ENCODE results near the gene CCND1.

The CCND1 gene

DNA sequence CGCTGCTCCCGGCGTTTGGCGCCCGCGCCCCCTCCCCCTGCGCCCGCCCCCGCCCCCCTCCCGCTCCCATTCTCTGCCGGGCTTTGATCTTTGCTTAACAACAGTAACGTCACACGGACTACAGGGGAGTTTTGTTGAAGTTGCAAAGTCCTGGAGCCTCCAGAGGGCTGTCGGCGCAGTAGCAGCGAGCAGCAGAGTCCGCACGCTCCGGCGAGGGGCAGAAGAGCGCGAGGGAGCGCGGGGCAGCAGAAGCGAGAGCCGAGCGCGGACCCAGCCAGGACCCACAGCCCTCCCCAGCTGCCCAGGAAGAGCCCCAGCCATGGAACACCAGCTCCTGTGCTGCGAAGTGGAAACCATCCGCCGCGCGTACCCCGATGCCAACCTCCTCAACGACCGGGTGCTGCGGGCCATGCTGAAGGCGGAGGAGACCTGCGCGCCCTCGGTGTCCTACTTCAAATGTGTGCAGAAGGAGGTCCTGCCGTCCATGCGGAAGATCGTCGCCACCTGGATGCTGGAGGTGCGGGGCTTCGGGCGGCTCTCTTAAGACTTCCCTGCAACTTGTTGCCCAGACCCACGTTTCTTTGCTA, at the start of gene CCND1:
Gene CCND1 (plus strand): TSS at position 162 of the 587 bp plus-strand sequence. CDS start 158 bp downstream, at position 320.
- peak; percentile 94 for DNase-seq (ENCODE audit: low spot score)

DNA sequence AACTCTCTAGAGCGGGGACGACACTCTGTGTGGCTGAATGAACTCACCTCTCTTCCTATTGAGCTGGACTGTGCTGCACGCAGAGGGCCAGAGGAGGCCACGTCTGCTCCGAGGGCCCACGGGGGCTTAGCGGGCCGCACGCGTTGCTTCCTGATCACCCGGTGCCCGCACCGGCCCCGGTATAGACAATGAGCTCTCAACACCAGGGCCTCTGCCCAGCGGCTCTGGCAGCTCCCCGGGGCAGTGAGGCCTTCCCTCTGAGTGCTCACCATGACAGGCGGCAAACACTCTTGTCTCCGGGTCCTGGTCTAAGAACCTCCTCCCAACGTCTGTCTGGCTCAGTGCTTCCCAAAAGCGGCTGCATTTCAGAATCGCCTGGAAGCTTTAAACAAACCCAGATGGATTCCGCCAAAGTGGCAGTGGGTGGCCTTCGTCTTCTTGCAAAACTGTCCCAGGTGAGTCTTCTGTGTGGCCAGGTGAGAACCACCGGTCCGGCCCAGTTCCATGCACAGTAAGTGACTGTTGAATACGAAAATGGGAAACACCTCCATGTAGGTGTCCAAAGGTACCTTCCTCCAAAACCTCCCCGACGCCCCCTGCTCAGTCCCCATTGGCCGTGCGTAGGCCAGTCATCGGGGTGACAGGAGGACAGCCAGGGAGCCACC, 47.8 kb upstream of the CCND1 start:
- DNase-seq (ENCODE audit: low spot score), result no peak

DNA sequence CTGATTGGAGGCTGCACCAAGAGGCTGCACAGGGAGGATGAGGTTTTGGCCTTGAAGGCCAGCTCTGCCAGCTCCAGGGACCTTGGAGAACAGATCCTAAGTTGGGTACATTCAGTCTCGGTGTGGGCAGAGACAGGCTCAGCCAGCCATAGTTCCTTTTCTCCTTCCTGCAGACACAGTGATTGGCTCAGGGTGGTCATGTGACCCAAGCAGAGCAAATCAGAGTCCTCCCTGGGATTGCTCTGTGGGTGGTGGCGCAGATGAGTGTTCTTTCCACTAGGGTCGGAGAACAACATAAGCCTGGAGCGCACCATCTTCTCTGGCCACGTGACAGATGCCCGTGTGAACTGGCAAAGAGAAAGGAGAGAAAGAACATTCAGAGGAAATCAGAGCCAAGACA, 47.1 kb upstream of the CCND1 start:
- no peak for DNase-seq (ENCODE audit: low spot score)

DNA sequence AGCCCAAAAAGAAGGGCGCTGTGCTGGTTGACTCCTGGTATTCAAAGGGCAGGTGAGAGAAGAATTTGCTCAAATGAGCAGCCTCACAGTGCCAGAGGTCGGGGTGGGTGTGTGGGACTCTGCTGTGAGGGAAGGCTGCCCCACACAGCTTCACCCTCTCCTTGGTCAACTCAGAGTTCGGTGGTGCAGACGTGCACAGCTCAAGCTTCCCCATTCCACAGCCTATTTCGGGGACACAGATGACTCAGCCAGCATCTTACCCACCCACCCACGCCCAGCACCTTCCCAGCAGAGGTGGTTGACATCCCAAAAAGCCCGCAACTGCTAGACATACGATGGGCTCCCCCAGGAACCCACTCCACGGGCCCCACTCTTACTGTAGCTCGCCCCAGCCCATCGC, 46.5 kb upstream of the CCND1 start:
- DNase-seq (ENCODE audit: low spot score), result no peak

DNA sequence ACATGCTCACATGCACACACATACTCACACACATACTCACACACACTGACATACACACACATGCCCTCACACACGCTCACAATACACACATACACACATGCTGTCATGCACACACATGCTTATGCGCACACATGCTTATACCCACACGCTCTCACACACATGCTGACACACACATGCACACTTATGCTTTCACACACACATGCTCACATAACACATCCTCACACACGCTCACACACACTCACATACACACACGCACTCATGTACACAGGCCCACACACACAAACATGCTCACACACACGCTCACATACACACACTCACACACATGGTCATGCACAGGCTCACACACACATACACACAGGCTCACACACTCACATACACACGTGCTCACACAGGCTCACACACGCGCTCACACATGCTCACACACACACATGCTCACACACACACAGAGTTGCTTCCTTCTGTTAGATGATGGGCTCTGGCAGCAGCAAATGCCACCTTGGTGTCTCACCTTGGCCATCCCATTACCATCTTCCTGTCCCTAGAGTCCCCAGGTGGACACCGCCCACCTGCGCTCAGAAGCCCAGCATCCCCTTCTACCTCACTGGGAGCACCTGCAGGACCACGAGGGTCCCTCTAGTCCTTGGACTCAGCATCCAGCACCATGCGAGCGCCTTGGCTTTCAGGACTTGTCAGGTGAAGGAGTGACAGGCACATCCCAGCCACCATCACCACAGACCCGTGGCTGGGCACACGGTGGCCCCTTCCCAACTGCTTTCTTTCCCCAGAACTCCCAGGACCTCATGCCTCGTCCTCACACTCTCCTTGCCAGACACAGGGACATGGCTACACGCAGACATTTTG, 44.9 kb upstream of the CCND1 start:
- no peak for DNase-seq (ENCODE audit: low spot score)

DNA sequence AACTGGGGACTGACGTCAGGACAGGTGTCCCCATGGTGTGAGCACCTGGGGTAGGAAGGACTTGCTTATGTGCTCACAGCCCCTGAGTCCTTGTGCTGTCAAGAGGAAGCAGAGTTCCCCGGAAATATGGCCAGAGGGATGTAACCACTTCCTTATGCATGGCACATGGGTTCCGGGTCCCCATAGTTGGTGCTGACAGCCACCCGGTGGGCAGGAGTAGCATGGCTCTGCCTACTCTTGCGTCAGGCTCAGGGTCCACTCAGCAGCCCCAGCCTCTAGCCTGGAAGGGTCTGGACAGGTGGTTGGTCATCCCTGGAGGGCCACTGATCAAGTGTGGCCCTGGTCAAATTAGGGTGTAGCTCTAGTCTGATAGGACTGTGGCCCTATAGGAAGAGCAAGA, 42.8 kb upstream of the CCND1 start:
- peak; percentile 19 for DNase-seq (ENCODE audit: low spot score)

DNA sequence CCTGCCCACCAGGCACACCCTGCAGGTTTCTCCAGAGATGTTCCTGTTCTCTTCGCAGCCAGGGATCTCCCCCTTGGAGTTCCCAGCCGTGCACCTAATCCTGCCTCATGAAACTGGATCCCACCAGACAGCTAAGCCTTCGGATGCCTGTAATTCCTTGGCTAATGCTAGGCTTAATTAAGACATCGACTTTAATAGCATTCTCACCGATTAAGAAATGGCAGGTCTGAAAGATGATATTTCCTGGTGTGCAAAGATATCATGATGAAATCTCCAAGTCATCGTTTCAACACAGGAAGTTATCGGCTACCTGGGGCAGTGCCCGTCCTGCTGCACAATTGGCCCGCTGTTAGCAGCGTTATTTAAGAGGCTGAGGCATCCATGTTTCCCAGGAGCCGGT, 41.5 kb upstream of the CCND1 start:
- no peak for DNase-seq (ENCODE audit: low spot score)

DNA sequence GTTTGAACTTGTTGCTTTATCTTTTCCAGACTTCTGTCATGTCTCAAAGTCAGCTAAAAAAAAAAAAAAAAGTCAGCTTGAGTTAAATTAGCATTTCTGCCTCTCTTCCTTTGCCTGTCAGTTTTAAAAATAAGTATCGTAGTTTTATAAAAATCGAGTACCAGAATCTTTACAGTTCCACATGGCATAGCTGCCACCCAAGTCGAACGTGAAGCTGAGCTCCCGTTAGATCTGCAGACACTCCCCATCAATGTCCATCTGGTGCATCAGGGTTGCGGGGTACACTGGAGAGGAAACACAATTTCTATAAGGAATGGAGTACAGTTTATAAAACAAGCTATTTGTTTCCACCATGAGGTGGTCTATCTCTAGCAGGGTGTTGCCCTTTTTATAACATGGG, 41.0 kb upstream of the CCND1 start:
- no peak for DNase-seq (ENCODE audit: low spot score)

DNA sequence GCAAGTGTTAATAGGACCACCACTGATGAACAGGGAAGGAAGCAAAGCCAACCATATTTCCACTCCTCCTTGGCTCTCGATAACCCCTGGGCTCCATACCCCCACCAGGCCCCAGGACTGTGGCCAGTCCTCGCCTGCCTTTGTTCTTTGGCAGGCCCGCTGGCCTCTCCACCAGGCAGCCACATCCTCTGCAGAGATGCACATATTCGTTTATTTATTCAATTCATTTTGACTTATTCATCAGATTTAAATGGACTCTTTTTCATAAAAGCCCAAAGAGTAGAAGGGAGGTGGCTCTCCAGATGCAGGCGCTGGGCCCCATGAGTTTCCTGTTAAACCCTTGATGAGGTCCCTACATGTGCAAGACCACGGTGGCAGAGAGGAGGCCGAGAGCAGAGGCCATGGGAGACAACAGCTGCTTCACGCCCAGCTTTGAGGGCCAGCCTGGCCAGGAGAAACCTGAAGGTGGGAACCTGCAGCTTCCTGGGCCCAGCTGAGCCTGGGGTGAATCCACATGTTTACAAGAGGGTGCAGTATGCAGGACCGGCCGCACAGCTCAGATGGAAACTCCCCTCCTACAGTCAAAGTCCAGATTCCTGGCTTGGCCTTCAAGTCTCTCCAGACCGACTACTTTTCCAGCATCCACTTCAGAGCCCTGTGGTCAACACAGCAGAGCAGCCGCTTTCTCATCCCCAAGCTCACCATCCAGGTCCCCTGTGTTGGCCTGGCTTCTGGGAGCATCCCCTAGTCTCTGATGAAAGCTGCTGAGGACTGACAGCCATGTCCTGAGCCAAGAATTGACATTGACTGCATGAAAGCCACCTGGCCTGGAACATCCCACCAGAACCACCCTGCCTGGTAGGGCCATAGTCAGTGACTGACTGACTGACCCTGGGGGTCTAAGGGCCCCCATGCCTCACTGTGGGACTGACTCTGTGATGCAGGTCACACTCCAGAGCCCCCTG, 39.7 kb upstream of the CCND1 start:
- no peak for DNase-seq (ENCODE audit: low spot score)

DNA sequence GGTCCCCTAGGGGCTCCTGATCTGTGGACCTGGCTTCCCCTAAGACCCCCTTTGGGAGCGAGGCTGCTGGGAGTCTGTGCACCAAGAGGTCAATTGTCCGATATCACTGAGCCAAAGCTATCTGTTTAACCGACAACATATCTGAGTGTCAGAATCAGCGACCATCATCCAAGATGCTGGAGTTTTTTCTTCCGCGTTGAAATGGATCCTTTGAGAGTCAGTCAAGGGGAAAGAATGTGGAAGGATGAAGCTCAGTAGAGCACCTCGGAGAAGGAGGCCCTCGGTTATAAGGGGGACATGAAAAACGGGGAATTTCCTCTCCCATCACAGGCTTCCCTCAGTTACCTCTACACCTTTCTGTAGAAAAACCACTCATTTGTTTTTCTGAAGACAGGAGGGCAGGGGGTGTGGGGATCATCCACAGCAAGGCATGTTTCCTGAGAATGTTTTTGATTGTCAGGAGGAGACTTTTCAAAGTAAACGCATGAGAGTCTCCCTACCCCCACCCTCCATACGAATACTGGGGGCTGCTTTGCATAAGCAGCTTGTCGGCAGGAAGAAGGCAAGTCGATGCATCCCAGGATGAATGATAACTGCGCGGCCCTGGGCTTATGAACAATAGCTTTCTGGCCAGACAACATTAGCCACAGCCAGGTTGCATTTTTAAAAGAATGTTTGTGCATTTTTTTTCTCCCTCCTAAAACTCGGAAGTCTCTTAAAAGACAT, 37.7 kb upstream of the CCND1 start:
- peak; percentile 5 for DNase-seq (ENCODE audit: low spot score)

DNA sequence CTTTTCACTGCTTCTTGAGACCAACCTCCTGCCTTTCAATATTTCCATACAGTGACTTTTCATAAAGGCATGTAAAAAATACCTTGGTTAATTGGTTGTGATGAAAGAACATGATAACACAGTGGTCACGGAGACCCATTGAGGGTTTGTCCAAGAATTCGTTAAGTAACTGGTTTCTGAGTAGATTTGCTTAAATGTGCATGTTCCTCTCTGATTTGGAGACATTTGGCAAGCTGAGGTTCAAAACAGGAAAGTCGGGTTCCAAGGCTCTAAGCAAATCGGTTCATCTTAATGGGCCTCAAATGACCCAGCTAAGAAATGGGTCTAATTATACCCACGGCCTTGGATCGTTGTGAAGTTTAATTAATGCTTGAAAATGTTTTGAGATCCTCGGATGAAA, 36.9 kb upstream of the CCND1 start:
- no peak for DNase-seq (ENCODE audit: low spot score)

DNA sequence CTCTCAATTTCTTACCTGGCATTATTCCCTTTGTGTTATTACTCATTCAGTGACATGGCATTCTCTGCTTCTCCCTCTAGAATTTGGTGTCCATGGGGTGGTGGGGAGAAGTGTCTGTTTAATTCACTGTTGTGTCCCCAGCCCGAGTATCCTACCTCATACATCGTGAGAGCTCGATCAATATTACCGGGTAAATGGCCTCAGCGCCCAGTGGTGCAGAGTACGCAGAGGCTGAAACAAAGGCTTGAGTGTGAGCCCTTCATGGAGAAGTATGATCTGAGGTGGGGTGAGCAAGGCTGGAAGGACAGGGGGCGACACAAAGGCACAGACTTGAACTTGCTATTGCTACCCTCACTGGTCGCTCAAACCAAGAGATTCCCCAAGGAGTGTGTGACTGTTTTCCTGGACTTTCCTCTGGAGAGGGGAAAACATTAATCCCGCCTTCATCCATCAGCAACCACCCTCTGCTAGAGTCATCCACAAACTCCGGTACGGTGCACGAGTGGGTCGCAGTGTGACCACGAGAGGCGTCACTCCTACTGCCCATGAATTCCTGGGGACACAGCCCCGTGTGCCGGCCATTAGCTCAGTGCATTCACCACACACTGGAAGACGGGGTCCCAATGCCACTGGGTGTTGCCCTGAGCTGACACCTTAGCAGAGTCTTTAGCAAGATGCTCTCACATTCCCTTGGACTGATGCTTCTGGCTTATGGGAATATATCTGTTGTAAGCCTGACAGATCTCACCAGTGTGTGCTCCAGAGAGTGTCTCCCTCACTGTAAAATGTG, 35.0 kb upstream of the CCND1 start:
- no peak for DNase-seq (ENCODE audit: low spot score)

DNA sequence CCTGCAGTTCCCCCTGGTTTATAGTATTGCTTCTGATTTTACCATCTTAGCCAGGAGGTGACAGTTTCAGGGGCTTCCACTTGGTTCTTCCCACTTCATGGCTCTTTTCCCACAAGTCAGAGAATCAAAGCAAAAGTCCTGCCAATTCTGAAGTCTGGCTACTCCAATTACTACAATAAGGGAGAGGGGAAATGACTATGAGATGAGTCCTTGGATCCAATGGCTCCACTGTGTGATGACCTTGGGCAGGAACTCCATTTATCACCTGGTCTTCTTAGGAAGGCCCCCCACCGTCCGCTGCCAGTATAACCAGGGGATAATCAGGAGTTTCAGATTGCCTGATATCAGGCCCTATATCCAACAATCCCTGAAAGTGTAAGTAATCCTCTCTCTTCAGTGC, 31.6 kb upstream of the CCND1 start:
- DNase-seq (ENCODE audit: low spot score), result no peak

DNA sequence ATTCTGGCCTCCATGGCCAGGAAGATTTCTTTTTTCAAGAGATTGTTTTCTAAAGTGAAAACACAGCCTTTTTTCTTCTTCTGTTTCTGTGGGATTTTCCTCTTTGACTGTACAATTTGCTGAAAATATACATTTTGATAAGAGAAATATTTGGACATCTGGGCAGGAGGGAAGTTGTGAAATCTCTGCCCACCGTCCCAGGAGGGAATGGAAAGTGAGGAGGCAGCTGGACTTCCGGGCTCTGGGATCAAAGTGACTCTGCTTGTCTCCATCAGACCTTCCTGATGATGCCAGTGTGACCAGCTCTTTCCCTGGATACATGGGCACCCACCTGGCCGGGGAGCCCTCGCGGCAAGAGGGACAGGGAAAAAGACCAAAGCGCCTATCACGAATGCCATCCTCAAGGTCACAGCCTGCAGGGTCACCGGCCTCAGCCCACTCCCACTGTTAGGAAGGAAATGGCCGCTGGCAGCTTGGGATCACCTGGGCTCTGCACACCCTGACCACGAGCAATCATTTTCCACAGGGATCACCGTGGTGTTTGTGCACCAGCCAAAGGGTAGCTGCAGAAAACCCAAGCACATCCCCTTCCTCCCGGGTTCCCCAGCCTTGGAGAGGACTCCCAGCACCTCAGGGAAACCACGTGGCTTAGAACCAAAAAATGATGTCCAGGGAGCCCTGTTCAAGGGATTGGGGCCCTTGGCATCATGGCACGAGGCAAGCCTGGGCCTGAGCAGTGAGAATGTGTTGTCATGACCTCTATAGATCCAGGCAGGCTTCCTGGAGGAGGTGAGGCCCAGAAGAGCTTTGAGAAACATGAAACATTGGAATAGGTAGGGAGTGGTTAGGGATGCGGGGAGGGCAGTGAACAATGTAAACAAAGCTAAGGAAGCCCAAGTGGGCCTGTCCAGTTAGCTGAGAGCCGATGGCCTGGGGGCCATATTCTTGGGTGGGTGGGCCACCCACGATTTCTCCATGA, 29.1 kb upstream of the CCND1 start:
- no peak for DNase-seq (ENCODE audit: low spot score)

DNA sequence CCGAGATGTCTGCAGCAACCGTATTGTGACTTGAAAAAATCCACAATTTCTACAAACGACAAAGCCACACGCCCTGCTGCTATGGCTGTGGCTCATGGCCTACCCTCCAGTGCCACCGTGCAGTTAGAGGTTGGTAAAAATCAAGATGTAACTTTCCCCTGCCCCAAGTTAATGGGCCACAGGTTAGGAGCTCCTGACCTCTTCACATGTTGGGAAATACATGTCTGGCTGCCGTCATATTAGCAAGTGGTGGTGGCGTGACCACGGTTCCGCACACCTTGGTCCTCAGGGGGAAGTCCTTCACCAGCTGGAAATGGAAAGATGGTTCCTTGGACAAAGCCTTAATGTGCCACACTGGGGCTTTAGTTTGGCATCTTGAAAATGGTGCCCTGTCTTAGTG, 27.4 kb upstream of the CCND1 start:
- no peak for DNase-seq (ENCODE audit: low spot score)

DNA sequence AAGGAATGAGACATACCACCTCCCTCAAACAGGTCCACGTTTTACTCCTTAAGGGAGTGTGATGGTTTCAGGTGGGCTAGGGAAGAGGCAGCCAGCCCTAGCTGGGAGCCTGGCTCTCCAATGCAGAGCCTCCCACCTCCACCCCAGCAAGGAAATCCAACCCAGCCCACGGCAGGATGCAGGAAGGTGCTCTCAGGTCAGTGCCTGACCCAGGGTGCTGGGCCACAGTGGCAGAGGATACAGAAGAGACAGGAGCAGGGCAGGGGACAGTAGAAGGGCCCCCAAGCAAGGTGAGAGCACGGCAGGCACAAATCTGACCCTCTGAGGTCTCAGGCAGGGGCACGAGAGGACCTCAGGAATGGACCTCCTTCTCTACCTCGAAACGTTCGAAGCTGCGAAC, 26.9 kb upstream of the CCND1 start:
- no peak for DNase-seq (ENCODE audit: low spot score)

DNA sequence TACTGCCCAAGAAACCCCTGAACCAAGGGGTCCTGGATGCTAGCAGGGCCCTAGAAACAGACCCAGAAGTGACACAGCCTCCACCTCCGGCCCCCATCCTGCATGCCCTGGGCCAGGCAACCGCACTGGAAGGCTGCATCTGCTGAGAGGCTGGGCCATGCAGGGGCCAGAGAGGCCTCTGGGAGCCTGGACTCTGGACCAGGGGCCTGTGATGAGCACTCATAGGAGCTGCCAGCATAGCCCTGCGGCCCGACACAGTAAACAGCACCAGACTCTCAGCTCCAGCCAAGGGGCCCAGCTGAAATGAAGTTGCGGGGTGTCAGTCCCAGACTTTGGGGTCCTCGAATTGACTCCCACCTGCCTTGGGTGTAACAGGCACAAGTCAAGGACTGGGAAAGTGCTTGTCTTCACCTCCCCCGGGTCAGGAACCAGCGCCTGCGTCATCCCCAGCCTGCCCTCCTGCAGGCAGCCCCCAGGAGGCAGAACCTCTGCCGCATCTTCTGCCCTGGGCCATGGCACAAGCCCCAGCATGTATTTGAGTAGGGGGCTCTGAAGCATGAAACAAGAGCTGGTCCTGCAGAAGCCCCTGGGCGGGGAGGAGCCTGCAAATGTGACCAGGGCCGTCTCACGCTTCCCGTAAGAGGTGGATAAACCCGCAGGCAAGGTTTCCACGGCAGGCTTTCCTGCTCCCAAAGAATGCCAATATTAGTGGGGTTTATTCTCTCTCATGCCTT, 25.2 kb upstream of the CCND1 start:
- DNase-seq (ENCODE audit: low spot score), result no peak

DNA sequence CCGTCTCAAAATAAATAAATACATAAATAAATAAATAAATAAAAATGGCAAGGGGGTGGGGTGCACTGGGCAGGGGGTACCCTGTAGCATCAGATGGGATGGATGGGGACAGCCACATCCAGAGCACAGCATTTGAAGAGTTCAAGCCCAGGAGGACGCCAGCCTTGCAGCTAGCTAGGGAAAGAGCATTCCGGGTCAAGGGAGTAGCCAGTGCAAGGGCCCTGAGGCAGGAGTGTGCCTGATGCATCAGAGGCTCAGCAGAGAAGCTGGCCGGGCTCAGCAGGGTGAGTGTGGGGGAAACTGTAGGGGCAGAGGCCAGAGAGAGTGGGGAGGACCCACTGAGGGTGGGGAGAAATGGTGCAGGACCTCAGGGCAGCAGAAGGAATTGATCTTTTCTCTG, 23.7 kb upstream of the CCND1 start:
- no peak for DNase-seq (ENCODE audit: low spot score)

DNA sequence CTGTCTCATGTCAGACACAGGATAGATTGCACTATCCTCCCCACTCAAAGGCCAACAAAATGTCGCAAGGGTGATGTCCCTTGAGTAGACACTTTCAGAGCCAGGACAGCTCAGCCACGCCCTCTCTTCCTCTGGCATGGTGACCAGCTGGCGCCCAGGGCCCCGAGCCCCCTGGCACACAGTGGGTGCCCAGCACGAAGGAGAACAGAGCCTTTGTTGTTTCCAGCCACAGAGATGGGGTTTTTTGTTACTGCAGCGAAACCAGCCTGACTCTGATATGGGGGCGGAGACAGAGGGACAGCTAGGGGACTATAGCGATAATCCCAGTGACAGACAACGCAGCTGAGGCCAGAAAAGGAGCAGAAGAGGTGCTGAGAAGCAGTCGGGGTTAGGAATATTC, 23.3 kb upstream of the CCND1 start:
- no peak for DNase-seq (ENCODE audit: low spot score)
